Endothelial cell of umbilical vein (primary cell): ENCODE measurements around the gene SLC7A6.

Experiments
- CTCF ChIP-seq, 2 donors: IDR thresholded peaks; 1 replicate in 1 of 2; 2 replicates in 1 of 2; pipeline ENCODE4 v1.5.1; 2011; ENCODE audit warnings: low read length in 2 of 2, mild to moderate bottlenecking in 2 of 2, moderate library complexity in 2 of 2, control low read depth in 1 of 2, inconsistent platforms in 1 of 2, low read depth in 1 of 2; ENCODE audit not compliant: insufficient read depth in 1 of 2; ENCODE audit errors: extremely low read depth in 1 of 2
- GATA2 ChIP-seq: IDR thresholded peaks from 2 replicates; pipeline ENCODE4 v1.7.0; 2011; ENCODE audit warnings: low read depth, mild to moderate bottlenecking, moderate library complexity, mixed read lengths, low read length; ENCODE audit not compliant: insufficient read length, insufficient read depth
- MAX ChIP-seq: IDR thresholded peaks from 2 replicates; pipeline ENCODE4 v1.6.1; 2011; ENCODE audit not compliant: insufficient read depth, insufficient read length
- MYC ChIP-seq: IDR thresholded peaks from one replicate; pipeline ENCODE4 v1.6.1; 2011; ENCODE audit warnings: mild to moderate bottlenecking, low read depth, low read length
- POLR2A ChIP-seq: IDR thresholded peaks from 2 replicates; pipeline ENCODE4 v1.6.1; 2012; ENCODE audit warnings: low read depth, mild to moderate bottlenecking, control low read depth, low read length
- POLR2AphosphoS5 ChIP-seq: IDR thresholded peaks from 2 replicates; pipeline ENCODE4 v1.6.1; 2012; ENCODE audit warnings: low read depth, mild to moderate bottlenecking, control low read depth, low read length, moderate library complexity; ENCODE audit not compliant: insufficient read depth

- no peak for TF ChIP-seq MAX
- no peak for TF ChIP-seq CTCF (IDR thresholded peaks at IDR 0.05; ENCODE audit: extremely low read depth in 1 of 2, insufficient read depth in 1 of 2, low read depth in 1 of 2, low read length in 2 of 2)
- TF ChIP-seq MYC = no peak
- no peak for TF ChIP-seq GATA2
- no peak for TF ChIP-seq POLR2A
- TF ChIP-seq POLR2AphosphoS5 = no peak
Observed at GRCh38 chr16:68319185-68319908, 55.0 kb downstream of the SLC7A6 start.
